K562 (cell line): ENCODE measurements around the gene NUCB2. TPM values are rescaled to one million over a fixed set of nuclear protein-coding genes. Genes with fewer than 3 reads are reported as not detected.

ENCODE experiments used
- ATAC-seq: fragments of 200-7000 bp; cut with Tn5 transposase; 3 replicates; pipeline ENCODE4 v1.9.1; 2020; ENCODE audit warnings: moderate library complexity
- BruUV-seq: library from RNA; stranded (reverse); fragments of 400-500 nt; replicated peaks from 2 replicates; lab custom pipeline; 2021; lab: Mats Ljungman, UMichigan
- CTCF ChIA-PET: fragments of 300-600 bp; formaldehyde crosslinking; extraction: SDS; loops from one replicate; lab custom pipeline; 2021; ENCODE audit warnings: low intra/inter-chr PET ratio; lab: Yijun Ruan, JAX
- POLR2A ChIA-PET: fragments of 300-600, 350-650 bp; sonication (Branson Sonifier 250); formaldehyde crosslinking; extraction: SDS; loops from one replicate; lab custom pipeline; 2021; ENCODE audit warnings: antibody characterized with exemption, inconsistent platforms; lab: Yijun Ruan, JAX
- DNase-seq, 4 experiments: peaks; one replicate each; pipeline versions ENCODE4 v3.0.0 to v3.0.0-alpha.2; 2011 to 2018; ENCODE audit warnings: low spot score in 3 of 4, mixed read lengths in 3 of 4; ENCODE audit errors: extremely low read depth in 1 of 4
- FAIRE-seq: peaks from 2 replicates; lab custom pipeline; 2011; peaks lifted over from hg19 to GRCh38; lab: Jason Lieb, UNC
- H2AFZ ChIP-seq: 2 replicates; pipeline ENCODE4 v1.6.0; 2011; ENCODE audit warnings: low read depth, low read length, control low read depth, inconsistent platforms
- H3K27ac ChIP-seq: fragments of 200-600 bp; 3 replicates; pipeline ENCODE4 v1.8.0; 2011; ENCODE audit warnings: low read depth, mild to moderate bottlenecking, control low read depth, inconsistent platforms, low read length, moderate library complexity, mixed read lengths; ENCODE audit errors: extremely low read depth
- H3K27me3 ChIP-seq, 2 experiments: fragments of 300-600 bp in 1 of 2; 2 replicates in 1 of 2; 3 replicates in 1 of 2; pipeline versions ENCODE4 v1.6.0 to v1.8.0; 2011; ENCODE audit warnings: inconsistent platforms in 2 of 2, low read length in 2 of 2, mild to moderate bottlenecking in 1 of 2, mixed read lengths in 1 of 2, moderate library complexity in 1 of 2; ENCODE audit not compliant: control insufficient read depth in 2 of 2, insufficient read depth in 2 of 2
- H3K36me3 ChIP-seq: fragments of 300-600 bp; 3 replicates; pipeline ENCODE4 v1.8.0; 2011; ENCODE audit warnings: mild to moderate bottlenecking, low read length, inconsistent platforms; ENCODE audit not compliant: control insufficient read depth, insufficient read depth
- H3K4me1 ChIP-seq, 2 experiments: fragments of 200-600 bp in 1 of 2; replicated peaks in 1 of 2; 2 replicates in 1 of 2; 3 replicates in 1 of 2; pipeline versions ENCODE4 v1.5.1 to v1.8.0; 2011; ENCODE audit warnings: inconsistent platforms in 2 of 2, low read length in 2 of 2, mild to moderate bottlenecking in 1 of 2, mixed read lengths in 1 of 2, moderate library complexity in 1 of 2; ENCODE audit not compliant: control insufficient read depth in 2 of 2, insufficient read depth in 2 of 2
- H3K4me2 ChIP-seq: 2 replicates; pipeline ENCODE4 v1.6.1; 2011; ENCODE audit warnings: low read length, control low read depth, inconsistent platforms, mixed read lengths; ENCODE audit not compliant: insufficient read depth
- H3K4me3 ChIP-seq: fragments of 200-600 bp; sonication (generic), shearing (Covaris generic); 2 replicates; pipeline ENCODE4 v1.5.1; 2016; ENCODE audit warnings: control low read depth, inconsistent platforms
- H3K79me2 ChIP-seq: fragments of 200-600 bp; 3 replicates; pipeline ENCODE4 v1.8.0; 2011; ENCODE audit warnings: low read length, inconsistent platforms; ENCODE audit not compliant: control insufficient read depth, insufficient read depth
- H3K9ac ChIP-seq, 2 experiments: 2 replicates each; pipeline versions ENCODE4 v1.6.0 to v1.6.1; 2011; ENCODE audit warnings: low read depth in 2 of 2, low read length in 2 of 2, control low read depth in 1 of 2, inconsistent platforms in 1 of 2, mild to moderate bottlenecking in 1 of 2, mixed read lengths in 1 of 2; ENCODE audit not compliant: insufficient read depth in 1 of 2
- H3K9me1 ChIP-seq: one replicate; pipeline ENCODE4 v1.6.0; 2011; ENCODE audit warnings: inconsistent platforms, mild to moderate bottlenecking, low read length, moderate library complexity; ENCODE audit not compliant: control insufficient read depth, insufficient read depth
- H3K9me3 ChIP-seq: replicated peaks from 2 replicates; pipeline ENCODE4 v1.5.1; 2011; ENCODE audit warnings: low read depth, low read length, inconsistent platforms; ENCODE audit not compliant: control insufficient read depth, insufficient read depth
- H4K20me1 ChIP-seq: replicated peaks from 2 replicates; pipeline ENCODE4 v1.6.1; 2011; ENCODE audit warnings: low read length, inconsistent platforms, mixed read lengths; ENCODE audit not compliant: control insufficient read depth, insufficient read depth
- ATF6 ChIP-seq: sonication (generic); formaldehyde crosslinking; IDR thresholded peaks from 2 replicates; pipeline ENCODE4 v1.4.0; 2020; ENCODE audit warnings: mild to moderate bottlenecking, missing genetic modification reagents
- CCNT2 ChIP-seq: IDR thresholded peaks from 2 replicates; pipeline ENCODE4 v1.6.1; 2011; ENCODE audit warnings: borderline replicate concordance, low read depth, mild to moderate bottlenecking, moderate library complexity, mixed read lengths, low read length; ENCODE audit not compliant: insufficient read length; ENCODE audit errors: extremely low read depth
- HNRNPH1 ChIP-seq: fragments of 200-400 bp; formaldehyde crosslinking; optimal IDR thresholded peaks from 2 replicates; pipeline ENCODE3; 2017; ENCODE audit warnings: low read depth, mild to moderate bottlenecking, low read length, moderate library complexity
- IFI16 ChIP-seq: fragments of 250-450 bp; sonication (Bioruptor Pico); IDR thresholded peaks from 2 replicates; pipeline ENCODE4 v2.1.2; 2022; ENCODE audit warnings: mild to moderate bottlenecking, inconsistent platforms
- MEF2A ChIP-seq: IDR thresholded peaks from 2 replicates; pipeline ENCODE4 v1.6.1; 2011; ENCODE audit warnings: low read depth, mild to moderate bottlenecking, low read length, moderate library complexity; ENCODE audit not compliant: control insufficient read depth
- MXI1 ChIP-seq: IDR thresholded peaks from 2 replicates; pipeline ENCODE4 v1.6.1; 2011; ENCODE audit warnings: low read depth, mild to moderate bottlenecking, improper control_type of control experiment, low read length
- NR2C2 ChIP-seq, 2 experiments: fragments of 200-800 bp in 1 of 2; sonication (Bioruptor generic) in 1 of 2; sonication (generic) in 1 of 2; formaldehyde crosslinking in 1 of 2; IDR thresholded peaks; 2 replicates each; pipeline versions ENCODE4 v1.6.1 to v1.8.0; 2016 to 2022; ENCODE audit warnings: mild to moderate bottlenecking in 1 of 2, missing compliant biosample characterization in 1 of 2, missing genetic modification characterization in 1 of 2, missing genetic modification reagents in 1 of 2
- PHF21A ChIP-seq: fragments of 450-650 bp; IDR thresholded peaks from 2 replicates; pipeline ENCODE4 v1.6.1; 2017; ENCODE audit warnings: low read depth, borderline replicate concordance
- PTTG1 ChIP-seq: fragments of 450-650 bp; IDR thresholded peaks from 2 replicates; pipeline ENCODE4 v1.6.1; 2016; ENCODE audit warnings: low read depth, mild to moderate bottlenecking, missing genetic modification characterization, missing compliant biosample characterization
- TFE3 ChIP-seq: fragments of 450-650 bp; formaldehyde crosslinking; IDR thresholded peaks from 2 replicates; pipeline ENCODE4 v1.4.0; 2020; ENCODE audit warnings: mild to moderate bottlenecking, mixed read lengths
- ZNF24 ChIP-seq: fragments of 450-650 bp; IDR thresholded peaks from 2 replicates; pipeline ENCODE4 v1.6.1; 2016
- ZNF274 ChIP-seq: IDR thresholded peaks from 2 replicates; pipeline ENCODE4 v1.6.1; 2011; ENCODE audit warnings: low read depth, mild to moderate bottlenecking, low read length, moderate library complexity, borderline replicate concordance
- ZNF347 ChIP-seq: fragments of 450-650 bp; formaldehyde crosslinking; IDR thresholded peaks from 2 replicates; pipeline ENCODE4 v1.4.0; 2020; ENCODE audit warnings: low read depth, mild to moderate bottlenecking, moderate library complexity
- ZNF507 ChIP-seq: conservative IDR thresholded peaks from 2 replicates; pipeline ENCODE4 v1.6.1; 2017; ENCODE audit warnings: missing genetic modification characterization, missing compliant biosample characterization
- ZSCAN29 ChIP-seq: fragments of 450-650 bp; IDR thresholded peaks from 2 replicates; pipeline ENCODE4 v1.6.1; 2017
- whole genome bisulfite sequencing: fragments of 100-300 bp; shearing (Covaris generic); methylation state at CpG from one replicate; pipeline ENCODE4 v1.1.6; 2016; ENCODE audit warnings: low coverage, mixed read lengths; ENCODE audit not compliant: insufficient coverage; ENCODE audit errors: missing lambda C conversion rate; 5-methylcytosine and 5-hydroxymethylcytosine counted together
- in situ Hi-C: fragments of 300-500 bp; cut with MboI; formaldehyde crosslinking; loops from 4 replicates; pipeline ENCODE4 v1.15.0; 2018; ENCODE audit warnings: inconsistent platforms, mixed read lengths
- intact Hi-C: fragments of 100-400 bp; cut with micrococcal nuclease; formaldehyde crosslinking; loops from 2 replicates; pipeline ENCODE4 v1.14.2; 2022
- polyA plus RNA-seq, 8 experiments: library from polyadenylated mRNA; depleted of rRNA in 4 of 8; stranded (reverse) in 5 of 8; unstranded in 3 of 8; fragments of >200 nt; fragmentation: Nextera tagmentation in 2 of 8; fragmentation: Illumina TruSeq in 1 of 8; extraction: Ambion mirVana in 2 of 8; extraction: Trizol in 1 of 8; gene quantifications; 2 replicates each; pipeline versions ENCODE4 v1.2.1 to v1.2.3, GENCODE V29; 2011 to 2014; ENCODE audit warnings: inconsistent platforms in 1 of 8, missing spikeins in 1 of 8
- total RNA-seq, 7 experiments: library from RNA; depleted of rRNA in 6 of 7; stranded (reverse); fragments of >200 nt in 6 of 7; fragmentation: Illumina TruSeq in 2 of 7; extraction: Trizol in 2 of 7; gene quantifications; 2 replicates each; pipeline versions ENCODE4 v1.2.1 to v1.2.3, GENCODE V29; 2011 to 2021; ENCODE audit warnings: low replicate concordance in 1 of 7
- TF ChIP-seq, protein P1 (sequence below): fragments of 450-650 bp; IDR thresholded peaks from 2 replicates; pipeline ENCODE4 v1.6.1; 2017; ENCODE audit warnings: antibody characterized with exemption

The NUCB2 gene
- total and polyA plus RNA-seq, 9 of the 15 experiments (the other 6 are each of a cell fraction or from before 2014, with no cell fraction given) = 54.0 to 108 (median 84.6) TPM

GRCh38 chr11:17272801-17273200 is 3.7 kb upstream of the NUCB2 start (continued):
- TF ChIP-seq, protein P1, sequence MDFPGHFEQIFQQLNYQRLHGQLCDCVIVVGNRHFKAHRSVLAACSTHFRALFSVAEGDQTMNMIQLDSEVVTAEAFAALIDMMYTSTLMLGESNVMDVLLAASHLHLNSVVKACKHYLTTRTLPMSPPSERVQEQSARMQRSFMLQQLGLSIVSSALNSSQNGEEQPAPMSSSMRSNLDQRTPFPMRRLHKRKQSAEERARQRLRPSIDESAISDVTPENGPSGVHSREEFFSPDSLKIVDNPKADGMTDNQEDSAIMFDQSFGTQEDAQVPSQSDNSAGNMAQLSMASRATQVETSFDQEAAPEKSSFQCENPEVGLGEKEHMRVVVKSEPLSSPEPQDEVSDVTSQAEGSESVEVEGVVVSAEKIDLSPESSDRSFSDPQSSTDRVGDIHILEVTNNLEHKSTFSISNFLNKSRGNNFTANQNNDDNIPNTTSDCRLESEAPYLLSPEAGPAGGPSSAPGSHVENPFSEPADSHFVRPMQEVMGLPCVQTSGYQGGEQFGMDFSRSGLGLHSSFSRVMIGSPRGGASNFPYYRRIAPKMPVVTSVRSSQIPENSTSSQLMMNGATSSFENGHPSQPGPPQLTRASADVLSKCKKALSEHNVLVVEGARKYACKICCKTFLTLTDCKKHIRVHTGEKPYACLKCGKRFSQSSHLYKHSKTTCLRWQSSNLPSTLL = no peak
- no peak for TF ChIP-seq IFI16 (CRISPR knock-in tag)
- TF ChIP-seq TFE3 (CRISPR knock-in tag) = no peak
- TF ChIP-seq HNRNPH1 = no peak
- no peak for TF ChIP-seq ZSCAN29
- TF ChIP-seq ZNF24 = no peak
- no peak for TF ChIP-seq ZNF507 (tag)
- TF ChIP-seq, all 486 proteins: peak for 0

GRCh38 chr11:17273211-17273610 is 3.3 kb upstream of the NUCB2 start:
- Histone ChIP-seq H3K9me3 (no peaks in the 10 kb centered on the region), H3K4me3 (no peak overlapping the region), H4K20me1 (no peaks in the 10 kb centered on the region), H3K27me3 (no peaks in the 10 kb centered on the region), H2AFZ (peak overlapping the region; percentile 20; the same call in 1 of the 2 replicates), H3K36me3 (no peaks in the 10 kb centered on the region), H3K27ac (no peak overlapping the region), H3K4me1 (peaks cover 13 to 18% of the 10 kb centered on the region in 2 experiments), H3K9ac (no peak overlapping the region), H3K79me2 (peaks cover 17% of the 10 kb centered on the region), H3K4me2 (no peak overlapping the region), H3K9me1 (no peaks in the 10 kb centered on the region)
- BruUV-seq = no TSS peak
- DNase-seq (no peak), FAIRE-seq (no peak), ATAC-seq (no peak)
- ChIA-PET CTCF (no interaction called here), POLR2A (interaction anchor here (1.6 kb wide), 1 partner anchor 15 kb away, joined by 3 read pairs; no protein-coding TSS in a partner anchor)
- in situ Hi-C loops (no loop called here), intact Hi-C loops (no loop called here)
- WGBS = 57% methylated on average over 6 of the region's 6 CpGs
- TF ChIP-seq ZNF274 = no peak
- no peak for TF ChIP-seq PHF21A
- TF ChIP-seq ATF6 = no peak
- no peak for TF ChIP-seq MXI1
- TF ChIP-seq PTTG1 = no peak
- no peak for TF ChIP-seq NR2C2 (CRISPR knock-in tag; IDR thresholded peaks at IDR 0.05)
- TF ChIP-seq NR2C2 (tag; IDR thresholded peaks at IDR 0.05) = no peak
- no peak for TF ChIP-seq MEF2A
- no peak for TF ChIP-seq CCNT2
- no peak for TF ChIP-seq ZNF347 (CRISPR knock-in tag)
